Measurements from ENCODE around the gene GLYATL1B.

GRCh38 chr11:59117774-59118173, 31.7 kb downstream of the GLYATL1B start:
- no peak for TF ChIP-seq CTCF (IDR thresholded peaks at IDR 0.05)
- TF ChIP-seq POLR2A (IDR thresholded peaks at IDR 0.05; ENCODE audit: low read length) = no peak
- no peak for TF ChIP-seq ZNF302 (CRISPR knock-in tag; IDR thresholded peaks at IDR 0.05)
- TF ChIP-seq RCOR1 (IDR thresholded peaks at IDR 0.05; ENCODE audit: low read depth, low read length) = no peak
- no peak for TF ChIP-seq EP300 (IDR thresholded peaks at IDR 0.05)
- no peak for TF ChIP-seq BHLHE40 (IDR thresholded peaks at IDR 0.05; ENCODE audit: low read depth, low read length)
- no peak for TF ChIP-seq CHD4 (IDR thresholded peaks at IDR 0.05; ENCODE audit: borderline replicate concordance)
